ENCODE measurements around the gene ZNF512B. TPM values are rescaled to one million over a fixed set of nuclear protein-coding genes. Genes with fewer than 3 reads are reported as not detected.

The ZNF512B gene
- 7.2 and 7.9 TPM in 2 replicates for total RNA-seq

DNA sequence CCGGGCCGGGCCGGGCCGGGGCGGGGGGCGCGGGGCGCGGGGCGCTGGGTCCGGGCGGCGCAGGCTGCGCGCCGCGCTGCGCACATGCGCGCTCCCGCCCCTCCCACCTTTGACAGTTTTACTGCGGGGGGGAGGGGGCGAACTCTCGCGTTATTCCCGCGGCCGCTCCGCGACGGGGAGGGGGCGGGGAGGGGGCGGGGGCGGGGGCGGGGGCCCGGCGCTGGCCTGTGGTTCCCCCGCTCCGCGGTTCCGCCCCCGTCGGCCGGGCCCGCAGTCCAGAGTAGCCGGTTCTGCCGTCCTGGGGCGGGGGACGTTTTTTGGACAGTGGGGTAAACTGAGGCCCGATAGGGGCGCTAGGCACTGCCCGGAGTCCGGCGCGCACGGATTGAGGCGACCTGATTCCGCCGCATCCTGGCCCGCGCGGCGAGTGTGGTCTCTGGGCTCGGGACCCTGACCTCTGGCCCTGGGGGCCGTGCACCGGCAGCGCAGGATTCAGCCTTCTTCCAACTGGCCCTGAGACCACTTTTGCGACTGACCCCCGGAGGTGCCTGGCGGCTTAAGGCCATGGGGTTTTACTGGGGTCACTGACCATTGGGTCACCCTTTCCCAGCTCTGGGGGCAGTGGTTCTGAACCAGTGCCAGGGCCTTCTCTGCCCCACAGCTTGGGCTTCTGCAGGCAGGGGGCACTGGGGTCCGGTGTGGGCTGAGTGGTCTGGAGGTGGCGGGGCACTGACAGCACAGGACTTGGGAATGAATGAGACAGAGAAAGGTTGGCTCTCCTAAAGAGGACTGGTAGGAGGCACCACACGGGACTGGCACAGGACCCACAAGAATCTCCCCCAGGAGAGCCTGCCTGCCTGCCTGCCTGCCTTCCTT is at the start of gene ZNF512B:
TSS of gene ZNF512B (minus strand) at position 93 of the 876 bp plus-strand sequence. CDS start 1,980 bp downstream, outside the sequence.

GRCh38 chr20:63980806-63981728 is 11.3 kb upstream of the ZNF512B start, which contains the start of gene PRPF6:
PRPF6 (plus strand) TSS chr20:63981132; CDS start chr20:63981246, 114 bp downstream.

DNA sequence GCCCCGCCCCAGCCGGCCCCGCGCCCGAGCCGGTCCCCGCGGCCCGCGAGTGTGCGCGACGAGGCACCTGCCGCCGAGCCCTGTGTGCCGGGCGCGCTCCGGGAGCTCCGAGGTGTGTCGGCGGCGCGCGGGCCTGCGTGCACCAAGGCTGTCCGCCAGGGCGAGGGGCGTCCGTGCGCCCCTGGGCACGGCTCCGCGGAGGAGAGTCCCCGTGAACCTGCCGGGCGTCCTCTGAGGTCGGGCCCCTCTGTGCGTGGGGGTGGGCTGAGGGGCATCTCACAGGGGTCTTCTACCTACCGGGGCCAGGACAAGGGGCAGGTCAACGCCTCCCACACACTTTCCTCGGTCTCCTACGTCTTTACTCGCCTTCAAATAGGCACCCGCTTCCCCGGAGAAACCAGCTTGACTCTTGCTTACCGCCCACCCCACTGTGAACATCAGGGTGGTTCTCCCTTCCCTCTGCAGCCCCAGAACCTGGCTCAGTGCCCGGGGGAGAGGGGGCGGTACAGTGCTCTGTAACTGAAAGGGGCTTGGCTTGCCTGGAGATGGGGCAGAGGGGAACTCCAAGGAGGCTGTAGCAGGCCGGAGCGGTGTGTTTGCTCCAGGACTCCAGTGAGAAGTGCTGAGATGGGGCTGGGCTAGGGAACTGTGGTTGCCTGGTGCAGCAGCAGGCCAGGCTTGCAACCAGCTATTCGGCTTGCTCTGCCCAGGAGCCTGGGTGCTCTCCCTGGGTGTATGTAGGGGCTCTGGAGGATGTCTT is 10.0 kb upstream of the ZNF512B start, which contains the start of gene SAMD10:
TSS of gene SAMD10 (minus strand) at position 86 of the 760 bp plus-strand sequence. CDS start 175 bp downstream, outside the sequence.

DNA sequence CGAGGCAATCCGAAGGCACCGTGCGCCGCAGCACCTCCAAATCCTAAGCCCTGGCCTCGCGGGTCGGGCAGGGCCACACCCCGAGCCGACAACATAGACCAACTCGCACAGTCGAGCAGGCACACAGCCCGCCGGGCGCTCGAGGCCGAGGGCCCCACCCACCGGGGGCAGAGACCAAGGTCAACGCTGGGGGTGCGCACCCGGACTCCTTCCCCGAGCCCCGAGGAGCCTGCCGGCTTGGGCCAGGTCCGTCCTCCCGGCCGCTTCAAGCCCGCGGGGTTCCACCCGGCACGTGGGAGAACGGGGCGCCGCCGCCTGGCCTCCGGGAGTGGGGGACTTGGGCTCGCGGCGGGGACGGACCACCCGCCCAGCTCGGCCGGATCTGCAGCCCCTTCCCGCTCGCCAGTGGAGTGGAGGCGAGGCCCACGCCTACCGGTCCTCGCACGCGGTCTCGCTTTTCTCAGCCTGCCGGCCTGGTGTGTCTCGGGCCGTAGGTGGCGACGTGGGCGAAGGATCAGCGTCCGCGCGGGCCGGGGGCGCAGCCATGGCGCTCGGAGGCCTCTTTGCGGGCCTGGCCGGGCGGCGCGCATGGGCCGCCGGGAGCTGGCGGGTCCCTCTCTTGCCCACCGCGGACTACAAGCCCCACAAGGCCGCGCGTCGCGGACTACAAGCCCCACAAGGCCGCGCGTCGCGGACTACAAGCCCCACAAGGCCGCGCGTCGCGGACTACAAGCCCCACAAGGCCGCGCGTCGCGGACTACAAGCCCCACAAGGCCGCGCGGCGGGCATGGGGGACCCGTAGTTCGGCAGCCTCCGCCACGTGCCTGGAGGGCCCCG is 13.7 kb downstream of the ZNF512B start, which contains the start of gene UCKL1:
TSS of gene UCKL1 (minus strand) at position 590 of the 837 bp plus-strand sequence. CDS start at position 546, 44 bp downstream.

Other genes starting within 250 kb of the ZNF512B start
- gene LIME1, start 233.3 kb downstream of the ZNF512B start, total RNA-seq = 1.7 and 2.7 TPM in 2 replicates
- gene SLC2A4RG, start 230.2 kb downstream of the ZNF512B start, total RNA-seq = 26.3 and 44.1 TPM in 2 replicates
- gene ZBTB46, start 138.7 kb downstream of the ZNF512B start, total RNA-seq = 0.43 and 2.9 TPM in 2 replicates
- gene ABHD16B, start 108.4 kb downstream of the ZNF512B start, total RNA-seq = not detected in 2 replicates
- 130 and 165 TPM in 2 replicates for gene TPD52L2, start 104.7 kb downstream of the ZNF512B start, total RNA-seq
- 99.7 and 137 TPM in 2 replicates for gene DNAJC5, start 74.8 kb downstream of the ZNF512B start, total RNA-seq
- 23.9 and 31.6 TPM in 2 replicates for gene UCKL1, start 13.5 kb downstream of the ZNF512B start, total RNA-seq
- gene SAMD10, start 9.7 kb upstream of the ZNF512B start, total RNA-seq = 2.1 and 4.3 TPM in 2 replicates
- 49.4 and 61.9 TPM in 2 replicates for gene PRPF6, start 11.2 kb upstream of the ZNF512B start, total RNA-seq
- gene C20orf204, start 66.3 kb upstream of the ZNF512B start, total RNA-seq = 0.24 and 0.85 TPM in 2 replicates
- gene SOX18, start 79.7 kb upstream of the ZNF512B start, total RNA-seq = 0.43 TPM in 1 of 2 replicates, not detected in the other
- gene TCEA2, start 93.3 kb upstream of the ZNF512B start, total RNA-seq = 3.4 and 14.7 TPM in 2 replicates
- 9.2 and 27.2 TPM in 2 replicates for gene RGS19, start 109.6 kb upstream of the ZNF512B start, total RNA-seq
- gene OPRL1, start 110.2 kb upstream of the ZNF512B start, total RNA-seq = under 0.01 and 0.24 TPM in 2 replicates
- gene LKAAEAR1, start 114.5 kb upstream of the ZNF512B start, total RNA-seq = not detected in 2 replicates
- not detected in 2 replicates for gene NPBWR2, start 137.6 kb upstream of the ZNF512B start, total RNA-seq
- gene MYT1, start 194.5 kb upstream of the ZNF512B start, total RNA-seq = not detected in 2 replicates

Measured in tracheal epithelial cell (primary cell).